Endothelial cell of umbilical vein (primary cell): Measurements from ENCODE around the gene L1CAM. TPM values are rescaled to one million over a fixed set of nuclear protein-coding genes. Genes with fewer than 3 reads are reported as not detected.

Experiments
- BruUV-seq: library from RNA; stranded (reverse); fragments of 400-500 nt; replicated peaks from 2 replicates; lab custom pipeline; 2021; lab: Mats Ljungman, UMichigan
- CTCF ChIA-PET: fragments of 300-600, 350-600 bp; sonication (Branson Sonifier 250); formaldehyde crosslinking; loops from one replicate; lab custom pipeline; 2021; ENCODE audit warnings: antibody characterized with exemption, inconsistent platforms; lab: Charles Lee
- POLR2A ChIA-PET: fragments of 300-600, 350-600 bp; sonication (Branson Sonifier 250); formaldehyde crosslinking; loops from one replicate; lab custom pipeline; 2021; ENCODE audit warnings: antibody characterized with exemption, inconsistent platforms; lab: Charles Lee
- DNase-seq: peaks from one replicate; pipeline ENCODE4 v3.0.0-alpha.2; 2011; ENCODE audit warnings: low read depth, low spot score
- FAIRE-seq: peaks from 2 replicates; lab custom pipeline; 2011; peaks lifted over from hg19 to GRCh38; lab: Jason Lieb, UNC
- H2AFZ ChIP-seq: 2 replicates; pipeline ENCODE4 v1.6.0; 2012; ENCODE audit warnings: low read depth, low read length, control low read depth, inconsistent platforms
- H3K27ac ChIP-seq: 2 replicates; pipeline ENCODE4 v1.5.1; 2011; ENCODE audit warnings: low read depth, mild to moderate bottlenecking, control low read depth, low read length, moderate library complexity; ENCODE audit not compliant: insufficient read depth
- H3K27me3 ChIP-seq, 2 experiments: 2 replicates each; pipeline versions ENCODE4 v1.6.0 to v1.6.1; 2011; ENCODE audit warnings: low read length in 2 of 2, mixed read lengths in 1 of 2; ENCODE audit not compliant: control insufficient read depth in 2 of 2, insufficient read depth in 2 of 2
- H3K36me3 ChIP-seq, 2 experiments: 2 replicates in 1 of 2; 3 replicates in 1 of 2; pipeline ENCODE4 v1.5.1; 2011; ENCODE audit warnings: low read length in 2 of 2, mild to moderate bottlenecking in 1 of 2, moderate library complexity in 1 of 2; ENCODE audit not compliant: control insufficient read depth in 2 of 2, insufficient read depth in 2 of 2; ENCODE audit errors: extremely low read depth in 1 of 2
- H3K4me1 ChIP-seq: 3 replicates; pipeline ENCODE4 v1.5.1; 2011; ENCODE audit warnings: mild to moderate bottlenecking, low read length; ENCODE audit not compliant: control insufficient read depth, insufficient read depth; ENCODE audit errors: extremely low read depth
- H3K4me2 ChIP-seq: 2 replicates; pipeline ENCODE4 v1.6.1; 2011; ENCODE audit warnings: low read length, control low read depth, mixed read lengths; ENCODE audit not compliant: insufficient read depth
- H3K4me3 ChIP-seq, 3 experiments: fragments of 200-600 bp in 1 of 3; sonication (generic), shearing (Covaris generic) in 1 of 3; replicated peaks in 1 of 3; 2 replicates each; pipeline ENCODE4 v1.5.1; 2011 to 2016; ENCODE audit warnings: control low read depth in 3 of 3, low read length in 3 of 3, mild to moderate bottlenecking in 2 of 3, inconsistent platforms in 1 of 3, low read depth in 1 of 3, moderate library complexity in 1 of 3; ENCODE audit not compliant: insufficient read depth in 1 of 3
- H3K79me2 ChIP-seq: 2 replicates; pipeline ENCODE4 v1.6.0; 2012; ENCODE audit warnings: low read length, inconsistent platforms; ENCODE audit not compliant: control insufficient read depth, insufficient read depth
- H3K9ac ChIP-seq: replicated peaks from 2 replicates; pipeline ENCODE3; 2011; ENCODE audit warnings: low read length, control low read depth; ENCODE audit not compliant: insufficient read depth; ENCODE audit errors: extremely low read depth
- H3K9me1 ChIP-seq: replicated peaks from 3 replicates; pipeline ENCODE4 v1.6.0; 2011; ENCODE audit warnings: mild to moderate bottlenecking, low read length; ENCODE audit not compliant: control insufficient read depth, insufficient read depth; ENCODE audit errors: extremely low read depth
- H3K9me3 ChIP-seq: replicated peaks from 2 replicates; pipeline ENCODE4 v1.5.1; 2012; ENCODE audit warnings: low read length, inconsistent platforms; ENCODE audit not compliant: control insufficient read depth, insufficient read depth
- H4K20me1 ChIP-seq: replicated peaks from 2 replicates; pipeline ENCODE3; 2011; ENCODE audit warnings: mild to moderate bottlenecking, low read length; ENCODE audit not compliant: control insufficient read depth, insufficient read depth; ENCODE audit errors: extremely low read depth
- EZH2 ChIP-seq: IDR thresholded peaks from 2 replicates; pipeline ENCODE4 v1.6.1; 2012; ENCODE audit warnings: borderline replicate concordance, low read depth, mild to moderate bottlenecking, moderate library complexity, low read length, inconsistent platforms; ENCODE audit not compliant: severe bottlenecking
- FOS ChIP-seq: IDR thresholded peaks from 2 replicates; pipeline ENCODE4 v1.6.1; 2011; ENCODE audit warnings: mild to moderate bottlenecking, low read length, moderate library complexity, borderline replicate concordance; ENCODE audit not compliant: insufficient read depth
- GATA2 ChIP-seq: IDR thresholded peaks from 2 replicates; pipeline ENCODE4 v1.7.0; 2011; ENCODE audit warnings: low read depth, mild to moderate bottlenecking, moderate library complexity, mixed read lengths, low read length; ENCODE audit not compliant: insufficient read length, insufficient read depth
- JUN ChIP-seq: IDR thresholded peaks from 2 replicates; pipeline ENCODE4 v1.6.1; 2011; ENCODE audit warnings: borderline replicate concordance, low read depth; ENCODE audit not compliant: insufficient read length, insufficient read depth
- MYC ChIP-seq: IDR thresholded peaks from one replicate; pipeline ENCODE4 v1.6.1; 2011; ENCODE audit warnings: mild to moderate bottlenecking, low read depth, low read length
- POLR2A ChIP-seq: IDR thresholded peaks from 2 replicates; pipeline ENCODE4 v1.6.1; 2012; ENCODE audit warnings: low read depth, mild to moderate bottlenecking, control low read depth, low read length
- POLR2AphosphoS5 ChIP-seq: IDR thresholded peaks from 2 replicates; pipeline ENCODE4 v1.6.1; 2012; ENCODE audit warnings: low read depth, mild to moderate bottlenecking, control low read depth, low read length, moderate library complexity; ENCODE audit not compliant: insufficient read depth
- dilution Hi-C: fragments of 300-500 bp; cut with MboI; formaldehyde crosslinking; loops from one replicate; pipeline ENCODE4 v1.15.0; 2019; ENCODE audit warnings: low sequenced_read_pairs; ENCODE audit not compliant: extremely low pct_ligation_motif_present
- intact Hi-C: fragments of 100-400 bp; cut with micrococcal nuclease; formaldehyde crosslinking; loops from one replicate; pipeline ENCODE4 v1.10.0; 2022
- polyA plus RNA-seq, 4 experiments: library from polyadenylated mRNA; depleted of rRNA in 3 of 4; stranded (reverse) in 3 of 4; unstranded in 1 of 4; fragments of >200 nt; gene quantifications; 2 replicates each; pipeline versions ENCODE4 v1.2.1 to v1.2.3, GENCODE V29; 2011 to 2012; ENCODE audit warnings: missing spikeins in 1 of 4
- total RNA-seq: library from RNA; stranded (reverse); gene quantifications from 2 replicates; pipeline ENCODE4 v1.2.3, GENCODE V29; 2021
- TF ChIP-seq, protein P1 (sequence below): IDR thresholded peaks from 2 replicates; pipeline ENCODE4 v1.6.1; 2011; ENCODE audit not compliant: insufficient read depth, insufficient read length
- TF ChIP-seq, protein P2 (sequence below), 2 donors: IDR thresholded peaks; 1 replicate in 1 of 2; 2 replicates in 1 of 2; pipeline ENCODE4 v1.5.1; 2011; ENCODE audit warnings: low read length in 2 of 2, mild to moderate bottlenecking in 2 of 2, moderate library complexity in 2 of 2, control low read depth in 1 of 2, inconsistent platforms in 1 of 2, low read depth in 1 of 2; ENCODE audit not compliant: insufficient read depth in 1 of 2; ENCODE audit errors: extremely low read depth in 1 of 2

Gene L1CAM
- total and polyA plus RNA-seq, 2 donors (not counting 3 experiments of a cell fraction or from before 2014, with no cell fraction given) = 0.01 TPM; not detected in 1

DNA sequence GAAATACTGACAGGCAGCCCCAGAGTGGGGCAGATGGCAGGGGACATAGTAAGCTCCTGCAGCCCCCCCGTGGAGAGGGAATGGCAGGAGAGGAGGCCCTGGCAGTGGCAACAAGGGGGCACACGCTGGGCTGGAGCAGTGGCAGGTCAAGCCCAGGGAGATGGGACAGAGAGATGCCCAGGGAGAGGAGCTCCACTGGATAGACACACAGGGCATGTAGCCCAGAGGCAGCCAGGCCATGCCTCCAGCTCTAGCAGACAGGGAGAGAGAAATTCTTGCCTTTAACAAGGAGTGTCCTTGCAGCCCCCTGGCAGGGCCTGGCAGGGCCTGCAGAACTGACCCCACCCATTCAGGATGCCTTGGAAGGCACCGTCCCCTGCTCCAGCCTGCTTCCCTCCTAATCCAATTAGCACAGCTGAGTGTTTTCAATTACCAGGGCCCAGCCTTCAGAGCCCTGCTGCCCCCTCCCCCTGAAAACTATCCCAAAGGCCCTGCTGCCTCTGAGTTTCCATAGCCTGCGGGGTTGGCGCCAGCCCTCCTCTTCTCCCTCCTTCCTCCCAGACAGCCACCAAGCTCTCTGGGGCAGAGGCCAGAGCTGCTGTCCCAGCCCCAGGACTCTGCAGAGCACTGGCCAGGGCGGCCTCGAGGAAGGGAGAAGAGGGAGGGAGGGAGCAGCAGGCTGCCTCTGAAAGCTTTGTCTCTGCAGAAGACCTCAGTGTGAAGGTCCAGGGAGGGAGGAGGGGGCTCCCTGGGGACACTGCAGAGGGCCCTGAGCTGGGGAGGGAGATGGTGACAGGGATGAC is 12.5 kb downstream of the L1CAM start:
- ChIA-PET CTCF (no interaction called here), POLR2A (no interaction called here)

More for the DNA sequence above, 12.5 kb downstream of the L1CAM start:
- Histone ChIP-seq H3K9me1 (no peaks in the 10 kb centered on the region), H3K4me3 (no peak overlapping the region), H3K4me2 (no peak overlapping the region), H3K36me3 (no peaks in the 10 kb centered on the region), H3K79me2 (no peaks in the 10 kb centered on the region), H3K27me3 (no peaks in the 10 kb centered on the region), H3K4me1 (no peaks in the 10 kb centered on the region), H4K20me1 (no peaks in the 10 kb centered on the region), H2AFZ (no peak overlapping the region), H3K9ac (no peak overlapping the region), H3K27ac (no peak overlapping the region), H3K9me3 (no peaks in the 10 kb centered on the region)
- TF ChIP-seq GATA2 (no peak), FOS (no peak), EZH2 (no peak), POLR2A (no peak), JUN (no peak), POLR2AphosphoS5 (no peak), MYC (no peak)
- TF ChIP-seq, protein P1, sequence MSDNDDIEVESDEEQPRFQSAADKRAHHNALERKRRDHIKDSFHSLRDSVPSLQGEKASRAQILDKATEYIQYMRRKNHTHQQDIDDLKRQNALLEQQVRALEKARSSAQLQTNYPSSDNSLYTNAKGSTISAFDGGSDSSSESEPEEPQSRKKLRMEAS = no peak
- TF ChIP-seq, protein P2, sequence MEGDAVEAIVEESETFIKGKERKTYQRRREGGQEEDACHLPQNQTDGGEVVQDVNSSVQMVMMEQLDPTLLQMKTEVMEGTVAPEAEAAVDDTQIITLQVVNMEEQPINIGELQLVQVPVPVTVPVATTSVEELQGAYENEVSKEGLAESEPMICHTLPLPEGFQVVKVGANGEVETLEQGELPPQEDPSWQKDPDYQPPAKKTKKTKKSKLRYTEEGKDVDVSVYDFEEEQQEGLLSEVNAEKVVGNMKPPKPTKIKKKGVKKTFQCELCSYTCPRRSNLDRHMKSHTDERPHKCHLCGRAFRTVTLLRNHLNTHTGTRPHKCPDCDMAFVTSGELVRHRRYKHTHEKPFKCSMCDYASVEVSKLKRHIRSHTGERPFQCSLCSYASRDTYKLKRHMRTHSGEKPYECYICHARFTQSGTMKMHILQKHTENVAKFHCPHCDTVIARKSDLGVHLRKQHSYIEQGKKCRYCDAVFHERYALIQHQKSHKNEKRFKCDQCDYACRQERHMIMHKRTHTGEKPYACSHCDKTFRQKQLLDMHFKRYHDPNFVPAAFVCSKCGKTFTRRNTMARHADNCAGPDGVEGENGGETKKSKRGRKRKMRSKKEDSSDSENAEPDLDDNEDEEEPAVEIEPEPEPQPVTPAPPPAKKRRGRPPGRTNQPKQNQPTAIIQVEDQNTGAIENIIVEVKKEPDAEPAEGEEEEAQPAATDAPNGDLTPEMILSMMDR (IDR thresholded peaks at IDR 0.05; ENCODE audit: extremely low read depth in 1 of 2, insufficient read depth in 1 of 2, low read depth in 1 of 2, low read length in 2 of 2) = no peak
- no peak for FAIRE-seq
- dilution Hi-C loops = no loop called here
- no TSS peak for BruUV-seq
- intact Hi-C loops = loop anchor here (10.0 kb wide), 1 partner anchor 79 kb away; the partner anchor contains the start of genes IDH3G and SSR4
- DNase-seq = no peak
